Ovary (tissue), 9 donors: Measurements from ENCODE around the gene ZNF827. TPM values are rescaled to one million over a fixed set of nuclear protein-coding genes. Genes with fewer than 3 reads are reported as not detected.

Experiments
- DNase-seq, 5 donors: peaks; one replicate each; pipeline ENCODE4 v3.0.0-alpha.2; 2019 to 2020
- H3K27ac ChIP-seq, 2 donors: fragments of 200-600 bp; one replicate each; pipeline versions ENCODE4 v1.5.1 to v1.8.0; 2019 to 2022
- H3K27me3 ChIP-seq: fragments of 200-600 bp; one replicate; pipeline ENCODE4 v1.8.0; 2022
- H3K36me3 ChIP-seq: fragments of 200-600 bp; sonication (generic); one replicate; pipeline ENCODE4 v1.5.1; 2019
- H3K4me1 ChIP-seq: one replicate; pipeline ENCODE4 v1.8.1; 2013; ENCODE audit warnings: mild to moderate bottlenecking, moderate library complexity; ENCODE audit not compliant: insufficient read depth
- H3K4me3 ChIP-seq: fragments of 200-600 bp; sonication (generic); one replicate; pipeline ENCODE4 v1.5.1; 2017
- H3K9me3 ChIP-seq, 2 donors: fragments of 200-600 bp in 1 of 2; sonication (generic) in 1 of 2; one replicate each; pipeline versions ENCODE4 v1.5.1 to v1.8.1; 2013 to 2019; ENCODE audit warnings: mild to moderate bottlenecking in 1 of 2, moderate library complexity in 1 of 2
- EP300 ChIP-seq: sonication (generic); formaldehyde crosslinking; IDR thresholded peaks from one replicate; pipeline ENCODE4 v1.6.1; 2017; ENCODE audit warnings: antibody characterized with exemption
- POLR2A ChIP-seq: fragments of 450-650 bp; IDR thresholded peaks from one replicate; pipeline ENCODE4 v1.6.1; 2017; ENCODE audit warnings: antibody characterized with exemption, mild to moderate bottlenecking, moderate library complexity
- WGBS, 3 donors: extraction: QIAGEN DNeasy Blood & Tissue Kit in 1 of 3; methylation state at CpG; one replicate each; pipeline versions ENCODE4 v1.1.5 to v1.1.7; 2013 to 2017; 5-methylcytosine and 5-hydroxymethylcytosine counted together
- intact Hi-C, 4 donors: fragments of 100-400 bp; cut with DNase I; formaldehyde crosslinking; loops; one replicate each; pipeline versions ENCODE4 v1.11.0 to v1.15.1; 2022 to 2023
- polyA plus RNA-seq, 2 donors: library from polyadenylated mRNA; stranded (reverse); fragments of 200-250 nt in 1 of 2; fragments of 350-450 nt in 1 of 2; fragmentation: Illumina TruSeq in 1 of 2; extraction: RNeasy Lipid Tissue Mini Kit (QIAGEN cat#74804) in 1 of 2; gene quantifications; one replicate each; pipeline ENCODE4 v1.2.3, GENCODE V29; 2013 to 2014
- total RNA-seq, 7 donors: library from RNA; depleted of rRNA in 2 of 7; stranded (reverse); fragments of >200 nt in 2 of 7; fragmentation: NEBNext Ultra II Directional in 3 of 7; extraction: Animal tissue kit (Norgen Biotek cat#: 25700) in 3 of 7; gene quantifications; one replicate each; pipeline versions ENCODE4 v1.1.0 to v1.2.4, GENCODE V29; 2016 to 2023
- TF ChIP-seq, protein P1 (sequence below), 3 donors: fragments of 450-650 bp in 2 of 3; fragments of 200-600 bp in 1 of 3; IDR thresholded peaks; one replicate each; pipeline versions ENCODE4 v1.5.1 to v1.8.0; 2016 to 2022; ENCODE audit warnings: antibody characterized with exemption in 3 of 3, mild to moderate bottlenecking in 1 of 3
- donor health status: DM: no; HTN: no; CAD: no; lungs with moderate emphysema.
- donor health status: DM: no; HTN: no; CAD: no.
- donor health status: Bipolar disorder and iron deficiency.
- donor health status: DM: yes; HTN: yes; CAD: no.
- donor health status: DM: no; HTN: no; CAD: no.
- donor health status: DM: yes; HTN: yes; CAD: no.

ZNF827 gene
- total and polyA plus RNA-seq, 9 donors, result 7.8 to 36.0 (median 20.0) TPM

DNA sequence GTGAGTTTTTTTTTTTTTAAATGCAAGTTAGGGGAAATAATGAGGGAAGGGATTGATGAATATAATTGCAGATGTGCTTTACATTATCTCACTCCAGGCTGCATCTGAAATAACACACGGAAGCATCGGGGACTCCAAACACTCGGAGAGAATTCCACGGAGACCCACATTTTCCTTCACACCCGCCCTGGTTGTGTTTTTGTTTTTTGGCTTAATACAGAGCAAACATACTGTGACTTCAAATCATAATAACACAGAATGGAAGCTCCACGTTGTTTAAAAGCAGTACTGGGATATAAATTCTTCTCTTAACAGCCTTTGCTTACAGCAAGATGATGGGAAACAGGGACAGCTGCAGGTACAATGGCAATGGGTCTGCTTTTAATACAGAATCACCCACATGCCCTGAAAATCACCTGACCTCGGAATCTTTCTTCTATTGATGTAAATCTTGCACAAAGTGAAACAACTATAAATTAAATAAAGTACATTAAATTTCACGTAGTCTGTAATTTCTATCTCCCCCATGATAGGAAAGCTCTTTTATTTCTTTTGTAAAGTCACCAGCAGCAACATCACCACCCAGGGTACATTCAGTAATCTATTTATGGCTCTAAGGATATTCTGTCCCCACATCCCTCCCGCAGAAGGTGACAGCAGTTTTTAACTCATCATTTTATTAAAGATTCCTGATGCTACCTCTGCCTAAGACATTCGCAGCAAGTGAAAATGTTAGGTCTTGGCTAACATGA lies 119.3 kb downstream of the ZNF827 start:
- H3K27ac ChIP-seq, result no peak overlapping the region
- intact Hi-C loops, result no loop called here
- WGBS, 3 donors, result 79 to 86% (median 80%) methylated on average over 10 of the region's 10 CpGs

DNA sequence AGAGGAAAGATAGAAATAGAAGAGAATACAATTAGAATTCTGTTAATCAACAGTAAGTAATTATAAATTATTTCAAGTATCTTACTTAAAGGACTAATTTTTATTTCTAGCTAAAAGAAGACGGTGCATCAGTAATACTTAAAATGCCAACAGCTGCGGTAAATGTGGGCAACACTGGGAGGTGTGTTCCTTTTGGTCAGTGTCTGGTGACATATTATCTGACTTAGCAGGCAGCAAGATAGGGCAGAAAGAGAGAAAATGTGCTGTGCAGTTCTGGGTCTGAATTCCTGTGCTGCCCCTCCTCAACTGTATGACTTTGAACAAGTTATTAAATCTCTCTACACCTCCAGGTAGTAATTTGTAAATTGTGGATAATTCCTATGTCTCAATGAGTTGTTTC lies 120.6 kb downstream of the ZNF827 start:
- no peak for DNase-seq
- no peaks in the 10 kb centered on the region for H3K27me3 ChIP-seq
- no peaks in the 10 kb centered on the region for H3K4me1 ChIP-seq
- TF ChIP-seq, protein P1, sequence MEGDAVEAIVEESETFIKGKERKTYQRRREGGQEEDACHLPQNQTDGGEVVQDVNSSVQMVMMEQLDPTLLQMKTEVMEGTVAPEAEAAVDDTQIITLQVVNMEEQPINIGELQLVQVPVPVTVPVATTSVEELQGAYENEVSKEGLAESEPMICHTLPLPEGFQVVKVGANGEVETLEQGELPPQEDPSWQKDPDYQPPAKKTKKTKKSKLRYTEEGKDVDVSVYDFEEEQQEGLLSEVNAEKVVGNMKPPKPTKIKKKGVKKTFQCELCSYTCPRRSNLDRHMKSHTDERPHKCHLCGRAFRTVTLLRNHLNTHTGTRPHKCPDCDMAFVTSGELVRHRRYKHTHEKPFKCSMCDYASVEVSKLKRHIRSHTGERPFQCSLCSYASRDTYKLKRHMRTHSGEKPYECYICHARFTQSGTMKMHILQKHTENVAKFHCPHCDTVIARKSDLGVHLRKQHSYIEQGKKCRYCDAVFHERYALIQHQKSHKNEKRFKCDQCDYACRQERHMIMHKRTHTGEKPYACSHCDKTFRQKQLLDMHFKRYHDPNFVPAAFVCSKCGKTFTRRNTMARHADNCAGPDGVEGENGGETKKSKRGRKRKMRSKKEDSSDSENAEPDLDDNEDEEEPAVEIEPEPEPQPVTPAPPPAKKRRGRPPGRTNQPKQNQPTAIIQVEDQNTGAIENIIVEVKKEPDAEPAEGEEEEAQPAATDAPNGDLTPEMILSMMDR (IDR thresholded peaks at IDR 0.05), result no peak
- no peak for TF ChIP-seq POLR2A
- no peak for TF ChIP-seq EP300
- H3K4me3 ChIP-seq, result no peak overlapping the region
- H3K27ac ChIP-seq, result no peak overlapping the region
- no peaks in the 10 kb centered on the region for H3K9me3 ChIP-seq
- WGBS, 3 donors, result 93 to 99% (median 96%) methylated on average over 2 of the region's 2 CpGs
- H3K36me3 ChIP-seq, result no peaks in the 10 kb centered on the region
- intact Hi-C loops, result no loop called here

More for the DNA sequence above, 119.3 kb downstream of the ZNF827 start:
- no peaks in the 10 kb centered on the region for H3K4me1 ChIP-seq
- H3K27me3 ChIP-seq, result no peaks in the 10 kb centered on the region
- no peak overlapping the region for H3K4me3 ChIP-seq
- DNase-seq, result no peak
- H3K36me3 ChIP-seq, result no peaks in the 10 kb centered on the region
- H3K9me3 ChIP-seq, result no peaks in the 10 kb centered on the region
- TF ChIP-seq, protein P1 (IDR thresholded peaks at IDR 0.05), result no peak
- no peak for TF ChIP-seq POLR2A
- no peak for TF ChIP-seq EP300

DNA sequence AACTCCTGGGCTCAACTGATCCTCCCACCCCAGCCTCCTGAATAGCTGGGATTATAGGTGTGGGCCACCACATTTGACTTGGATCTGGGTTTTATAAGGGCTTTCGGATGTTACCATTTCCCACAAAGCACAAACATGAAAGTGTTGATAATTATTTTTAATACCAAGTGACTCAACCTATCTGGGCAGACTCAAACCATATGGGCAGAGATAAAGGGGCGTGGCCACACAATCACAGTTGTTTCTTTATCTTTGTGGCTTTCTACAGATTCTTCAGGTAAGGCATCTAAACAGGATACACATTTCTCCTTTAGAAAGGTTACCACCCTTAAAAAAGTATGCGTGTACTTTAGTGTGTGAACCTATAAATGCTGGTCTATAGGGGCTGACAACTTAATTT lies 122.5 kb downstream of the ZNF827 start:
- no peaks in the 10 kb centered on the region for H3K4me1 ChIP-seq
- DNase-seq, result no peak
- TF ChIP-seq POLR2A (no peak), EP300 (no peak)
- TF ChIP-seq, protein P1 (IDR thresholded peaks at IDR 0.05), result no peak
- no peaks in the 10 kb centered on the region for H3K9me3 ChIP-seq
- no peak overlapping the region for H3K27ac ChIP-seq
- H3K27me3 ChIP-seq, result no peaks in the 10 kb centered on the region
- intact Hi-C loops, result no loop called here
- no peaks in the 10 kb centered on the region for H3K36me3 ChIP-seq
- WGBS, 3 donors, result 95 to 98% (median 96%) methylated on average over 3 of the region's 3 CpGs
- H3K4me3 ChIP-seq, result no peak overlapping the region

DNA sequence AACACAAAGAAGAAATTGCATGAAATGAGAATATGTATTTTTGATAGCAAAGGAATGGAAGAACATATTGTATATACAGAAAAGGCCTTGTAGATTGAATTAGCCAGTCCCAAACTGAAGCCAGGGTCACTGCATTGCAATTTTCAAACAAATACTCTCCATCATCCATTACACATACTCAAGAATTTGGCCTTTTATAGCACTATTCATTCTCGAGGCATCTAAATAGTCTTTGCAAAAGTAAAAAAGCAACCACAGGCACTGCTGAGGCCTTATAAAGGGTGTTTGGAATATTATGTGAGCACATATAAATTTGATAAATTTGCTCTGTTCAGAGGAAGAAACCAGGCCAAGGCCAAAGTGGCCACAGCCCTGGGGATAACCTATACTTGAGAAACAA lies 123.0 kb downstream of the ZNF827 start:
- intact Hi-C loops, result no loop called here
- H3K27ac ChIP-seq, result no peak overlapping the region
- H3K4me1 ChIP-seq, result no peaks in the 10 kb centered on the region
- 44 to 50% (median 47%) methylated on average over 1 of the region's 1 CpG for WGBS, 3 donors
- H3K36me3 ChIP-seq, result no peaks in the 10 kb centered on the region
- TF ChIP-seq POLR2A (no peak), EP300 (no peak)
- TF ChIP-seq, protein P1 (IDR thresholded peaks at IDR 0.05), result no peak
- no peaks in the 10 kb centered on the region for H3K9me3 ChIP-seq
- DNase-seq, result no peak
- no peak overlapping the region for H3K4me3 ChIP-seq
- H3K27me3 ChIP-seq, result no peaks in the 10 kb centered on the region
